A549 treated with AZD9567 at 1 μM for 4 hours (cell line): ENCODE results near the gene MAP3K12. TPM values are rescaled to one million over a fixed set of nuclear protein-coding genes. Genes with fewer than 3 reads are reported as not detected.

Source experiments
- total RNA-seq: library from RNA; stranded (reverse); fragments of 200-300 nt; extraction: Qiagen RNA extraction; gene quantifications from 5 replicates; pipeline ENCODE4 v1.2.3, GENCODE V29; 2022; ENCODE audit not compliant: insufficient read depth

MAP3K12 gene
- total RNA-seq: 5.3 to 15.1 TPM (median 12.7 TPM) in 5 replicates

GRCh38 chr12:53499266-53500141 is at the start of gene MAP3K12:
Gene MAP3K12, minus strand, starts transcription at chr12:53499458. Its CDS starts 12,067 bp downstream, at chr12:53487391.

GRCh38 chr12:53506881-53507602 is 7.8 kb upstream of the MAP3K12 start, which contains the start of gene NPFF:
Gene NPFF, minus strand, starts transcription at chr12:53507484. Its CDS starts 10 bp downstream, at chr12:53507474.

GRCh38 chr12:53500776-53501614 is 1.7 kb upstream of the MAP3K12 start, which contains the start of gene TARBP2:
Gene TARBP2, plus strand, starts transcription at chr12:53501283. Its CDS starts 126 bp downstream, at chr12:53501409.

GRCh38 chr12:53451661-53452158 is 47.5 kb downstream of the MAP3K12 start, which contains the start of gene PCBP2:
Gene PCBP2, plus strand, starts transcription at chr12:53452102. Its CDS starts 2,699 bp downstream, at chr12:53454801.

GRCh38 chr12:53441040-53441833 is 58.0 kb downstream of the MAP3K12 start, which contains the start of gene PRR13:
Gene PRR13, plus strand, starts transcription at chr12:53441734. Its CDS starts 981 bp downstream, at chr12:53442715.

Other genes starting within 250 kb of the MAP3K12 start
- 16.5 to 20.8 TPM (median 19.4 TPM) in 5 replicates for gene ESPL1, start 231.2 kb downstream of the MAP3K12 start, total RNA-seq
- gene PFDN5, start 203.9 kb downstream of the MAP3K12 start, total RNA-seq: 462 to 512 TPM (median 505 TPM) in 5 replicates
- gene MYG1, start 199.8 kb downstream of the MAP3K12 start, total RNA-seq: 85.7 to 101 TPM (median 88.3 TPM) in 5 replicates
- 78.3 to 97.9 TPM (median 80.5 TPM) in 5 replicates for gene AAAS, start 177.8 kb downstream of the MAP3K12 start, total RNA-seq
- 0.03 TPM in 2 of 5 replicates, not detected in the others for gene SP7, start 163.1 kb downstream of the MAP3K12 start, total RNA-seq
- gene SP1, start 119.3 kb downstream of the MAP3K12 start, total RNA-seq: 18.7 to 23.4 TPM (median 21.2 TPM) in 5 replicates
- 0.82 to 1.2 TPM (median 0.97 TPM) in 4 of 5 replicates, not detected in the other for gene AMHR2, start 75.6 kb downstream of the MAP3K12 start, total RNA-seq
- 241 to 345 TPM (median 303 TPM) in 5 replicates for gene PRR13, start 57.7 kb downstream of the MAP3K12 start, total RNA-seq
- 639 to 671 TPM (median 649 TPM) in 5 replicates for gene PCBP2, start 47.4 kb downstream of the MAP3K12 start, total RNA-seq
- 42.4 to 57.5 TPM (median 52.6 TPM) in 5 replicates for gene TARBP2, start 1.8 kb upstream of the MAP3K12 start, total RNA-seq
- gene NPFF, start 8.0 kb upstream of the MAP3K12 start, total RNA-seq: 0.20 TPM in 1 of 5 replicates, not detected in the others
- 18.1 to 21.6 TPM (median 18.2 TPM) in 5 replicates for gene ATF7, start 126.9 kb upstream of the MAP3K12 start, total RNA-seq
- gene ATP5MC2, start 176.6 kb upstream of the MAP3K12 start, total RNA-seq: 558 to 716 TPM (median 650 TPM) in 5 replicates
- 16.4 to 27.6 TPM (median 18.6 TPM) in 5 replicates for gene CALCOCO1, start 228.0 kb upstream of the MAP3K12 start, total RNA-seq